ENCODE measurements around the gene TGFB1I1. TPM values are rescaled to one million over a fixed set of nuclear protein-coding genes. Genes with fewer than 3 reads are reported as not detected.
A peak's percentile ranks its signal among the peaks of the same experiment; 100 is the strongest.
"Not testable (repeated sequence)": the region's sequence is repeated elsewhere in the genome, so short reads cannot be mapped to it uniquely, and the experiment has no call there.

TGFB1I1 gene
- total RNA-seq, 1 experiment from 2014 or later: 90.6 TPM

- DNase-seq (ENCODE audit: low read depth): no peak
Observed at GRCh38 chr16:31467858-31468257, 4.1 kb upstream of the TGFB1I1 start.

GRCh38 chr16:31470615-31471014 is 1.3 kb upstream of the TGFB1I1 start:
- no peak for DNase-seq (ENCODE audit: low read depth)

GRCh38 chr16:31471241-31471874 is 594 bp upstream of the TGFB1I1 start:
- no peak for DNase-seq (ENCODE audit: low read depth)

GRCh38 chr16:31472709-31473203 is 804 bp downstream of the TGFB1I1 start:
- peak; percentile 90 for DNase-seq (ENCODE audit: low read depth)

- no peak for DNase-seq (ENCODE audit: low read depth)
Observed at GRCh38 chr16:31473264-31473984, 1.5 kb downstream of the TGFB1I1 start.

- no peak for DNase-seq (ENCODE audit: low read depth)
Observed at GRCh38 chr16:31474173-31474714, 2.3 kb downstream of the TGFB1I1 start.

- DNase-seq (ENCODE audit: low read depth): no peak
Observed at GRCh38 chr16:31474773-31475738, 3.1 kb downstream of the TGFB1I1 start.

- DNase-seq (ENCODE audit: low read depth): no peak
Observed at GRCh38 chr16:31475946-31476302, 4.0 kb downstream of the TGFB1I1 start.

GRCh38 chr16:31476303-31477219 is 4.6 kb downstream of the TGFB1I1 start:
- no peak for DNase-seq (ENCODE audit: low read depth)

- no peak for DNase-seq (ENCODE audit: low read depth)
Observed at GRCh38 chr16:31477220-31478216, 5.6 kb downstream of the TGFB1I1 start.

- no peak for DNase-seq (ENCODE audit: low read depth)
Observed at GRCh38 chr16:31478956-31479355, 7.0 kb downstream of the TGFB1I1 start.

- no peak for DNase-seq (ENCODE audit: low read depth)
Observed at GRCh38 chr16:31479751-31480150, 7.8 kb downstream of the TGFB1I1 start.

GRCh38 chr16:31480851-31481536 is 9.0 kb downstream of the TGFB1I1 start:
- peak; percentile 5 for DNase-seq (ENCODE audit: low read depth)

- no peak for DNase-seq (ENCODE audit: low read depth)
Observed at GRCh38 chr16:31483081-31483480, 11.1 kb downstream of the TGFB1I1 start, which contains the start of gene SLC5A2. Gene SLC5A2, plus strand, starts transcription at chr16:31483123. Its CDS starts 14 bp downstream, at chr16:31483137.

- not testable (repeated sequence) for DNase-seq (ENCODE audit: low read depth)
Observed at GRCh38 chr16:31484048-31484447, 12.1 kb downstream of the TGFB1I1 start.

- peak; percentile 14 for DNase-seq (ENCODE audit: low read depth)
Observed at GRCh38 chr16:31484491-31485171, 12.7 kb downstream of the TGFB1I1 start.

GRCh38 chr16:31485571-31485970 is 13.6 kb downstream of the TGFB1I1 start:
- DNase-seq (ENCODE audit: low read depth): no peak

GRCh38 chr16:31486045-31486444 is 14.1 kb downstream of the TGFB1I1 start:
- no peak for DNase-seq (ENCODE audit: low read depth)

Measured in HT1080 (cell line).